ENCODE measurements around the gene GPATCH8.
A peak's percentile ranks its signal among the peaks of the same experiment; 100 is the strongest.

The GPATCH8 gene

GRCh38 chr17:44503147-44504029 lies at the start of gene GPATCH8:
GPATCH8 (minus strand) TSS chr17:44503406; CDS start chr17:44503370, 36 bp downstream.
- TF ChIP-seq ZNF274 (IDR thresholded peaks at IDR 0.05; ENCODE audit: low read depth, low read length): no peak
- TF ChIP-seq YY1 (IDR thresholded peaks at IDR 0.05; ENCODE audit: insufficient read depth, insufficient read length): peak; percentile 80
- Histone ChIP-seq H3K27me3 (ENCODE audit: insufficient read depth, insufficient read length) (no peaks in the 10 kb centered on the region), H3K36me3 (ENCODE audit: insufficient read depth, insufficient read length, low read length) (peaks cover 9% of the 10 kb centered on the region), H3K4me3 (ENCODE audit: insufficient read length, low read depth) (peak within 1 kb of the TSS; percentile 100), H3K9me3 (ENCODE audit: insufficient read depth, low read length) (no peaks in the 10 kb centered on the region), H3K9ac (ENCODE audit: insufficient read length, low read depth) (peak within 1 kb of the TSS; percentile 99), H3K4me1 (ENCODE audit: insufficient read depth, insufficient read length) (no peaks in the 10 kb centered on the region)
- peak; percentile 92 for DNase-seq (ENCODE audit: low read depth, low spot score)

GRCh38 chr17:44552361-44552760 lies 49.2 kb upstream of the GPATCH8 start:
- peaks cover 3% of the 10 kb centered on the region for H3K27me3 ChIP-seq (ENCODE audit: insufficient read depth, insufficient read length)
- DNase-seq (ENCODE audit: low read depth, low spot score): no peak
- TF ChIP-seq YY1 (IDR thresholded peaks at IDR 0.05; ENCODE audit: insufficient read depth, insufficient read length) (no peak), ZNF274 (IDR thresholded peaks at IDR 0.05; ENCODE audit: low read depth, low read length) (no peak), SUZ12 (IDR thresholded peaks at IDR 0.05; ENCODE audit: extremely low read depth, insufficient read depth, insufficient read length) (no peak)

GRCh38 chr17:44549686-44550085 lies 46.5 kb upstream of the GPATCH8 start:
- H3K27me3 ChIP-seq (ENCODE audit: insufficient read depth, insufficient read length): peaks cover 5% of the 10 kb centered on the region
- peaks cover 12% of the 10 kb centered on the region; the same call in 1 of the 2 replicates for H3K9me3 ChIP-seq (ENCODE audit: insufficient read depth, low read length)
- DNase-seq (ENCODE audit: low read depth, low spot score): no peak
- no peak overlapping the region for H3K4me3 ChIP-seq (ENCODE audit: insufficient read length, low read depth)
- H3K9ac ChIP-seq (ENCODE audit: insufficient read length, low read depth): no peak overlapping the region
- peaks cover 26% of the 10 kb centered on the region for H3K4me1 ChIP-seq (ENCODE audit: insufficient read depth, insufficient read length)
- H3K36me3 ChIP-seq (ENCODE audit: insufficient read depth, insufficient read length, low read length): no peaks in the 10 kb centered on the region
- TF ChIP-seq ZNF274 (IDR thresholded peaks at IDR 0.05; ENCODE audit: low read depth, low read length): no peak
- no peak for TF ChIP-seq SUZ12 (IDR thresholded peaks at IDR 0.05; ENCODE audit: extremely low read depth, insufficient read depth, insufficient read length)
- no peak for TF ChIP-seq YY1 (IDR thresholded peaks at IDR 0.05; ENCODE audit: insufficient read depth, insufficient read length)

More at GRCh38 chr17:44552361-44552760, 49.2 kb upstream of the GPATCH8 start:
- peaks cover 16% of the 10 kb centered on the region for H3K4me1 ChIP-seq (ENCODE audit: insufficient read depth, insufficient read length)
- H3K4me3 ChIP-seq (ENCODE audit: insufficient read length, low read depth): no peak overlapping the region
- no peak overlapping the region for H3K9ac ChIP-seq (ENCODE audit: insufficient read length, low read depth)
- H3K9me3 ChIP-seq (ENCODE audit: insufficient read depth, low read length): no peaks in the 10 kb centered on the region
- H3K36me3 ChIP-seq (ENCODE audit: insufficient read depth, insufficient read length, low read length): no peaks in the 10 kb centered on the region

- H3K36me3 ChIP-seq (ENCODE audit: insufficient read depth, insufficient read length, low read length): no peaks in the 10 kb centered on the region
- peaks cover 33% of the 10 kb centered on the region for H3K4me1 ChIP-seq (ENCODE audit: insufficient read depth, insufficient read length)
- TF ChIP-seq SUZ12 (IDR thresholded peaks at IDR 0.05; ENCODE audit: extremely low read depth, insufficient read depth, insufficient read length) (no peak), YY1 (IDR thresholded peaks at IDR 0.05; ENCODE audit: insufficient read depth, insufficient read length) (no peak), ZNF274 (IDR thresholded peaks at IDR 0.05; ENCODE audit: low read depth, low read length) (no peak)
- peaks cover 12% of the 10 kb centered on the region; the same call in 1 of the 2 replicates for H3K9me3 ChIP-seq (ENCODE audit: insufficient read depth, low read length)
- peaks cover 14% of the 10 kb centered on the region for H3K27me3 ChIP-seq (ENCODE audit: insufficient read depth, insufficient read length)
- H3K4me3 ChIP-seq (ENCODE audit: insufficient read length, low read depth): no peak overlapping the region
- no peak for DNase-seq (ENCODE audit: low read depth, low spot score)
- no peak overlapping the region for H3K9ac ChIP-seq (ENCODE audit: insufficient read length, low read depth)
These were observed 45.4 kb upstream of the GPATCH8 start for GRCh38 chr17:44548376-44549230.

- H3K9me3 ChIP-seq (ENCODE audit: insufficient read depth, low read length): peaks cover 12% of the 10 kb centered on the region; the same call in 1 of the 2 replicates
- no peak overlapping the region for H3K4me3 ChIP-seq (ENCODE audit: insufficient read length, low read depth)
- H3K27me3 ChIP-seq (ENCODE audit: insufficient read depth, insufficient read length): peaks cover 14% of the 10 kb centered on the region
- H3K9ac ChIP-seq (ENCODE audit: insufficient read length, low read depth): peak overlapping the region; percentile 53
- peak; percentile 80 for DNase-seq (ENCODE audit: low read depth, low spot score)
- TF ChIP-seq SUZ12 (IDR thresholded peaks at IDR 0.05; ENCODE audit: extremely low read depth, insufficient read depth, insufficient read length): no peak
- TF ChIP-seq ZNF274 (IDR thresholded peaks at IDR 0.05; ENCODE audit: low read depth, low read length): no peak
- no peak for TF ChIP-seq YY1 (IDR thresholded peaks at IDR 0.05; ENCODE audit: insufficient read depth, insufficient read length)
- peaks cover 33% of the 10 kb centered on the region for H3K4me1 ChIP-seq (ENCODE audit: insufficient read depth, insufficient read length)
- no peaks in the 10 kb centered on the region for H3K36me3 ChIP-seq (ENCODE audit: insufficient read depth, insufficient read length, low read length)
These were observed 44.5 kb upstream of the GPATCH8 start for GRCh38 chr17:44547625-44548267.

GRCh38 chr17:44546671-44547606 lies 43.7 kb upstream of the GPATCH8 start:
- no peaks in the 10 kb centered on the region for H3K36me3 ChIP-seq (ENCODE audit: insufficient read depth, insufficient read length, low read length)
- TF ChIP-seq SUZ12 (IDR thresholded peaks at IDR 0.05; ENCODE audit: extremely low read depth, insufficient read depth, insufficient read length) (no peak), ZNF274 (IDR thresholded peaks at IDR 0.05; ENCODE audit: low read depth, low read length) (no peak), YY1 (IDR thresholded peaks at IDR 0.05; ENCODE audit: insufficient read depth, insufficient read length) (no peak)
- no peak overlapping the region for H3K4me3 ChIP-seq (ENCODE audit: insufficient read length, low read depth)
- peaks cover 12% of the 10 kb centered on the region; the same call in 1 of the 2 replicates for H3K9me3 ChIP-seq (ENCODE audit: insufficient read depth, low read length)
- H3K9ac ChIP-seq (ENCODE audit: insufficient read length, low read depth): peak overlapping the region; percentile 53
- H3K27me3 ChIP-seq (ENCODE audit: insufficient read depth, insufficient read length): peaks cover 14% of the 10 kb centered on the region
- DNase-seq (ENCODE audit: low read depth, low spot score): no peak
- peaks cover 37% of the 10 kb centered on the region for H3K4me1 ChIP-seq (ENCODE audit: insufficient read depth, insufficient read length)

Measured in NT2/D1 (cell line).